Mucosa of rectum (tissue), 2 donors: Measurements from ENCODE around the gene DNAJC13.

Experiments
- H3K27ac ChIP-seq, 2 donors: one replicate each; pipeline ENCODE4 v1.7.0; 2013; ENCODE audit warnings: inconsistent platforms in 2 of 2, low read depth in 2 of 2, low read length in 2 of 2
- H3K27me3 ChIP-seq, 2 donors: one replicate each; pipeline ENCODE4 v1.7.0; 2013; ENCODE audit warnings: low read length in 2 of 2; ENCODE audit not compliant: control insufficient read depth in 2 of 2, insufficient read depth in 2 of 2
- H3K36me3 ChIP-seq, 2 donors: one replicate each; pipeline ENCODE4 v1.7.0; 2013; ENCODE audit warnings: low read length in 2 of 2; ENCODE audit not compliant: control insufficient read depth in 2 of 2, insufficient read depth in 2 of 2
- H3K4me1 ChIP-seq, 2 donors: one replicate each; pipeline ENCODE4 v1.7.0; 2013; ENCODE audit warnings: low read length in 2 of 2, mild to moderate bottlenecking in 1 of 2; ENCODE audit not compliant: control insufficient read depth in 2 of 2, insufficient read depth in 2 of 2
- H3K4me3 ChIP-seq, 2 donors: one replicate each; pipeline ENCODE4 v1.7.0; 2013; ENCODE audit warnings: low read length in 2 of 2
- H3K9ac ChIP-seq, 2 donors: one replicate each; pipeline ENCODE4 v1.7.0; 2013; ENCODE audit warnings: low read length in 2 of 2, low read depth in 1 of 2, mild to moderate bottlenecking in 1 of 2
- H3K9me3 ChIP-seq, 2 donors: one replicate each; pipeline ENCODE4 v1.7.0; 2013; ENCODE audit warnings: low read length in 2 of 2; ENCODE audit not compliant: control insufficient read depth in 2 of 2
- donor health status: healthy.
- donor health status: Normal muscosa, but diverticular disease.

The DNAJC13 gene

GRCh38 chr3:132536442-132537153 is 119.3 kb downstream of the DNAJC13 start:
- Histone ChIP-seq H3K4me1 (no peaks in the 10 kb centered on the region), H3K9ac (no peak overlapping the region), H3K4me3 (no peak overlapping the region), H3K36me3 (peaks cover 38 to 41% of the 10 kb centered on the region in 2 donors), H3K27ac (no peak overlapping the region), H3K27me3 (no peaks in the 10 kb centered on the region), H3K9me3 (no peaks in the 10 kb centered on the region)

- no peaks in the 10 kb centered on the region for H3K27me3 ChIP-seq
- no peak overlapping the region for H3K9ac ChIP-seq
- H3K9me3 ChIP-seq = no peaks in the 10 kb centered on the region
- H3K27ac ChIP-seq = no peak overlapping the region
- no peak overlapping the region for H3K4me3 ChIP-seq
- H3K4me1 ChIP-seq = no peaks in the 10 kb centered on the region
- H3K36me3 ChIP-seq = peaks cover 39 to 40% of the 10 kb centered on the region in 2 donors
These were observed 120.0 kb downstream of the DNAJC13 start for GRCh38 chr3:132537297-132537696.

GRCh38 chr3:132538072-132538471 is 120.8 kb downstream of the DNAJC13 start:
- no peaks in the 10 kb centered on the region for H3K4me1 ChIP-seq
- no peaks in the 10 kb centered on the region for H3K9me3 ChIP-seq
- no peak overlapping the region for H3K27ac ChIP-seq
- no peak overlapping the region for H3K4me3 ChIP-seq
- no peaks in the 10 kb centered on the region for H3K27me3 ChIP-seq
- peaks cover 38 to 40% of the 10 kb centered on the region in 2 donors for H3K36me3 ChIP-seq
- H3K9ac ChIP-seq = no peak overlapping the region

GRCh38 chr3:132539681-132540080 is 122.4 kb downstream of the DNAJC13 start:
- Histone ChIP-seq H3K27ac (no peak overlapping the region), H3K36me3 (peaks cover 31 to 34% of the 10 kb centered on the region in 2 donors)

GRCh38 chr3:132542577-132542976 is 125.3 kb downstream of the DNAJC13 start:
- H3K27ac ChIP-seq = no peak overlapping the region
- H3K9ac ChIP-seq = no peak overlapping the region
- H3K36me3 ChIP-seq = peaks cover 21 to 23% of the 10 kb centered on the region in 2 donors
- H3K4me1 ChIP-seq = peaks cover 0 to 3% of the 10 kb centered on the region in 2 donors
- H3K4me3 ChIP-seq = no peak overlapping the region
- no peaks in the 10 kb centered on the region for H3K9me3 ChIP-seq
- H3K27me3 ChIP-seq = no peaks in the 10 kb centered on the region

More at GRCh38 chr3:132539681-132540080, 122.4 kb downstream of the DNAJC13 start:
- no peaks in the 10 kb centered on the region for H3K9me3 ChIP-seq
- H3K4me1 ChIP-seq = peaks cover 0 to 3% of the 10 kb centered on the region in 2 donors
- H3K9ac ChIP-seq = no peak overlapping the region
- H3K27me3 ChIP-seq = no peaks in the 10 kb centered on the region
- H3K4me3 ChIP-seq = no peak overlapping the region

- Histone ChIP-seq H3K9me3 (no peaks in the 10 kb centered on the region), H3K27me3 (no peaks in the 10 kb centered on the region), H3K27ac (no peak overlapping the region), H3K4me1 (peaks cover 0 to 3% of the 10 kb centered on the region in 2 donors), H3K36me3 (peaks cover 18 to 20% of the 10 kb centered on the region in 2 donors), H3K4me3 (no peak overlapping the region), H3K9ac (no peak overlapping the region)
These were observed 125.9 kb downstream of the DNAJC13 start for GRCh38 chr3:132543011-132543739.

GRCh38 chr3:132544130-132544529 is 126.8 kb downstream of the DNAJC13 start:
- Histone ChIP-seq H3K9ac (no peak overlapping the region), H3K4me3 (no peak overlapping the region)

GRCh38 chr3:132545471-132545870 is 128.2 kb downstream of the DNAJC13 start:
- Histone ChIP-seq H3K27ac (no peak overlapping the region), H3K36me3 (peaks cover 2 to 8% of the 10 kb centered on the region in 2 donors), H3K4me1 (peaks cover 0 to 3% of the 10 kb centered on the region in 2 donors)

More at GRCh38 chr3:132544130-132544529, 126.8 kb downstream of the DNAJC13 start:
- H3K4me1 ChIP-seq = peaks cover 0 to 3% of the 10 kb centered on the region in 2 donors
- H3K36me3 ChIP-seq = peaks cover 11 to 15% of the 10 kb centered on the region in 2 donors
- H3K27ac ChIP-seq = no peak overlapping the region
- no peaks in the 10 kb centered on the region for H3K9me3 ChIP-seq
- no peaks in the 10 kb centered on the region for H3K27me3 ChIP-seq

GRCh38 chr3:132549169-132549568 is 131.9 kb downstream of the DNAJC13 start:
- no peaks in the 10 kb centered on the region for H3K4me1 ChIP-seq
- H3K4me3 ChIP-seq = no peak overlapping the region
- no peak overlapping the region for H3K27ac ChIP-seq

More at GRCh38 chr3:132545471-132545870, 128.2 kb downstream of the DNAJC13 start:
- H3K27me3 ChIP-seq = no peaks in the 10 kb centered on the region
- no peak overlapping the region for H3K4me3 ChIP-seq
- H3K9me3 ChIP-seq = no peaks in the 10 kb centered on the region
- H3K9ac ChIP-seq = no peak overlapping the region

GRCh38 chr3:132549890-132550578 is 132.7 kb downstream of the DNAJC13 start:
- Histone ChIP-seq H3K27me3 (no peaks in the 10 kb centered on the region), H3K4me1 (no peaks in the 10 kb centered on the region), H3K9me3 (no peaks in the 10 kb centered on the region), H3K36me3 (no peaks in the 10 kb centered on the region), H3K4me3 (no peak overlapping the region), H3K27ac (no peak overlapping the region), H3K9ac (no peak overlapping the region)

More at GRCh38 chr3:132549169-132549568, 131.9 kb downstream of the DNAJC13 start:
- Histone ChIP-seq H3K27me3 (no peaks in the 10 kb centered on the region), H3K9me3 (no peaks in the 10 kb centered on the region), H3K36me3 (no peaks in the 10 kb centered on the region), H3K9ac (no peak overlapping the region)
